Mesendoderm (in vitro differentiated cells): ENCODE measurements around the gene DMD.
A peak's percentile ranks its signal among the peaks of the same experiment; 100 is the strongest.

Experiments used
- DNase-seq: peaks from one replicate; pipeline ENCODE4 v3.0.0; 2013
- H2AK5ac ChIP-seq: 2 replicates; pipeline ENCODE4 v1.6.1; 2013; ENCODE audit warnings: low read length, inconsistent platforms
- H2BK120ac ChIP-seq: 2 replicates; pipeline ENCODE4 v1.6.1; 2013; ENCODE audit warnings: low read depth, mild to moderate bottlenecking, low read length, moderate library complexity, mixed read lengths
- H2BK15ac ChIP-seq: replicated peaks from 2 replicates; pipeline ENCODE4 v1.6.1; 2013; ENCODE audit warnings: low read depth, mild to moderate bottlenecking, moderate library complexity
- H2BK5ac ChIP-seq: 2 replicates; pipeline ENCODE4 v1.6.1; 2013; ENCODE audit warnings: low read length, inconsistent platforms
- H3K18ac ChIP-seq: 2 replicates; pipeline ENCODE4 v1.6.1; 2013; ENCODE audit warnings: mild to moderate bottlenecking, low read length, mixed read lengths
- H3K23ac ChIP-seq: one replicate; pipeline ENCODE4 v1.6.1; 2013; ENCODE audit warnings: low read length
- H3K27ac ChIP-seq: 2 replicates; pipeline ENCODE4 v1.5.1; 2013; ENCODE audit warnings: low read depth, mild to moderate bottlenecking, inconsistent platforms, low read length, moderate library complexity
- H3K27me3 ChIP-seq: 2 replicates; pipeline ENCODE4 v1.6.1; 2013; ENCODE audit warnings: low read length, control low read depth, mild to moderate bottlenecking, inconsistent platforms; ENCODE audit not compliant: insufficient read depth, poor library complexity
- H3K36me3 ChIP-seq: 2 replicates; pipeline ENCODE4 v1.6.1; 2013; ENCODE audit warnings: low read length, inconsistent platforms; ENCODE audit not compliant: control insufficient read depth, insufficient read depth
- H3K4ac ChIP-seq: one replicate; pipeline ENCODE4 v1.6.1; 2013; ENCODE audit warnings: low read depth, mild to moderate bottlenecking, low read length, moderate library complexity
- H3K4me1 ChIP-seq: 2 replicates; pipeline ENCODE4 v1.6.1; 2013; ENCODE audit warnings: low read depth, low read length, inconsistent platforms; ENCODE audit not compliant: control insufficient read depth
- H3K4me2 ChIP-seq: 2 replicates; pipeline ENCODE4 v1.6.1; 2013; ENCODE audit warnings: low read length
- H3K4me3 ChIP-seq: 2 replicates; pipeline ENCODE4 v1.5.1; 2013; ENCODE audit warnings: mild to moderate bottlenecking, low read length
- H3K56ac ChIP-seq: one replicate; pipeline ENCODE4 v1.6.1; 2013; ENCODE audit warnings: low read length
- H3K79me1 ChIP-seq: 2 replicates; pipeline ENCODE4 v1.6.1; 2013; ENCODE audit warnings: low read length, inconsistent platforms
- H3K79me2 ChIP-seq: 2 replicates; pipeline ENCODE4 v1.6.1; 2013; ENCODE audit warnings: mild to moderate bottlenecking, low read length; ENCODE audit not compliant: control insufficient read depth, insufficient read depth
- H3K9ac ChIP-seq: 2 replicates; pipeline ENCODE4 v1.6.1; 2013; ENCODE audit warnings: low read length, inconsistent platforms
- H4K5ac ChIP-seq: one replicate; pipeline ENCODE4 v1.6.1; 2013; ENCODE audit warnings: low read length
- H4K8ac ChIP-seq: one replicate; pipeline ENCODE4 v1.6.1; 2013; ENCODE audit warnings: low read depth, mild to moderate bottlenecking, control low read depth, low read length, moderate library complexity
- WGBS: extraction: QIAGEN DNeasy Blood & Tissue Kit; methylation state at CpG from one replicate; pipeline ENCODE4 v1.1.7; 2013; ENCODE audit warnings: low lambda C conversion rate, missing lambda C conversion rate; ENCODE audit not compliant: insufficient coverage; ENCODE audit errors: extremely low coverage; 5-methylcytosine and 5-hydroxymethylcytosine counted together

The DMD gene

DNA sequence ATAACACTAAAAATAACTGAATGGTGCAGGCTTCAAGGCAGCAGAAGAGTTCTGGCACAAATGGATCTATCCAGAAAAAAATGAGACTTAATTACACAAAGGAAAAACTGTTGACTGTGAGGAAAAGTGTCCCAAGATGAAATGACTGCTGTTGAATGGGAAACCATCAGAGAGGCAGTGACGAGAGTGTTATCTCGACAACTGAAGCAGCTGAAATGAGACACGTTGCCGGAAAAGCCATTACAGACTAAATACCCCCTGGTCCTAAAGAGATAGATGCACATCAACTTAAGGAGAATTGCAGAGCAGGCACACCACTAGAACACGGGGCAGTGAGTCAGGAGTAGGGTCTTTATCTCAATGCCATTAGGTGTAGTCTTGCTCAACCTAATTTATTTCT lies 277.8 kb downstream of the DMD start:
- no peak overlapping the region for H3K56ac ChIP-seq
- no peak overlapping the region for H2BK120ac ChIP-seq
- H3K27ac ChIP-seq, result no peak overlapping the region
- no CpG with 5 or more reads among the region's 5 CpGs for WGBS
- no peaks in the 10 kb centered on the region for H3K4me1 ChIP-seq
- DNase-seq, result peak; percentile 11
- H4K8ac ChIP-seq, result no peak overlapping the region
- no peak overlapping the region for H3K23ac ChIP-seq
- H3K18ac ChIP-seq, result no peak overlapping the region
- H3K79me2 ChIP-seq, result no peaks in the 10 kb centered on the region
- H3K4ac ChIP-seq, result no peak overlapping the region
- H3K79me1 ChIP-seq, result no peaks in the 10 kb centered on the region
- no peaks in the 10 kb centered on the region for H3K27me3 ChIP-seq
- H2BK5ac ChIP-seq, result no peak overlapping the region
- no peak overlapping the region for H3K9ac ChIP-seq
- H3K4me3 ChIP-seq, result no peak overlapping the region
- H4K5ac ChIP-seq, result no peak overlapping the region
- no peak overlapping the region for H2BK15ac ChIP-seq
- no peak overlapping the region for H2AK5ac ChIP-seq
- no peaks in the 10 kb centered on the region for H3K36me3 ChIP-seq
- H3K4me2 ChIP-seq, result no peak overlapping the region

GRCh38 chrX:32929040-32929439 lies 282.3 kb downstream of the DMD start:
- Histone ChIP-seq H2BK5ac (no peak overlapping the region), H3K56ac (no peak overlapping the region), H3K4me1 (no peaks in the 10 kb centered on the region), H3K79me1 (no peaks in the 10 kb centered on the region), H4K5ac (no peak overlapping the region), H3K79me2 (no peaks in the 10 kb centered on the region), H3K9ac (no peak overlapping the region), H4K8ac (no peak overlapping the region), H2BK15ac (no peak overlapping the region), H2BK120ac (no peak overlapping the region), H3K23ac (no peak overlapping the region), H3K4me3 (no peak overlapping the region), H3K4me2 (no peak overlapping the region), H2AK5ac (no peak overlapping the region), H3K27me3 (no peaks in the 10 kb centered on the region), H3K27ac (no peak overlapping the region), H3K4ac (no peak overlapping the region), H3K36me3 (no peaks in the 10 kb centered on the region), H3K18ac (no peak overlapping the region)
- no CpG with 5 or more reads among the region's 4 CpGs for WGBS
- no peak for DNase-seq

- no peaks in the 10 kb centered on the region for H3K36me3 ChIP-seq
- no peak overlapping the region for H3K18ac ChIP-seq
- no peak overlapping the region for H3K4me2 ChIP-seq
- H3K79me1 ChIP-seq, result no peaks in the 10 kb centered on the region
- no peak overlapping the region for H4K8ac ChIP-seq
- H3K79me2 ChIP-seq, result no peaks in the 10 kb centered on the region
- no peak overlapping the region for H3K23ac ChIP-seq
- H3K4me3 ChIP-seq, result no peak overlapping the region
- no peaks in the 10 kb centered on the region for H3K4me1 ChIP-seq
- H3K9ac ChIP-seq, result no peak overlapping the region
- H2BK120ac ChIP-seq, result no peak overlapping the region
- H3K27me3 ChIP-seq, result no peaks in the 10 kb centered on the region
- no peak overlapping the region for H2BK15ac ChIP-seq
- DNase-seq, result no peak
- H3K27ac ChIP-seq, result no peak overlapping the region
- no peak overlapping the region for H3K4ac ChIP-seq
- H2BK5ac ChIP-seq, result no peak overlapping the region
- no peak overlapping the region for H4K5ac ChIP-seq
- H3K56ac ChIP-seq, result no peak overlapping the region
- no CpG with 5 or more reads among the region's 3 CpGs for WGBS
- no peak overlapping the region for H2AK5ac ChIP-seq
Observed at GRCh38 chrX:32896088-32896487, 315.3 kb downstream of the DMD start.

GRCh38 chrX:32894679-32895078 lies 316.7 kb downstream of the DMD start:
- no peak overlapping the region for H3K4ac ChIP-seq
- H3K27me3 ChIP-seq, result no peaks in the 10 kb centered on the region
- H2BK5ac ChIP-seq, result no peak overlapping the region
- H2BK120ac ChIP-seq, result no peak overlapping the region
- H3K79me2 ChIP-seq, result no peaks in the 10 kb centered on the region
- no peak overlapping the region for H2AK5ac ChIP-seq
- H3K4me2 ChIP-seq, result no peak overlapping the region
- no peak overlapping the region for H4K8ac ChIP-seq
- H2BK15ac ChIP-seq, result no peak overlapping the region
- no peaks in the 10 kb centered on the region for H3K36me3 ChIP-seq
- no peak overlapping the region for H3K4me3 ChIP-seq
- H3K9ac ChIP-seq, result no peak overlapping the region
- no peak overlapping the region for H3K18ac ChIP-seq
- H3K56ac ChIP-seq, result no peak overlapping the region
- DNase-seq, result no peak
- H3K79me1 ChIP-seq, result no peaks in the 10 kb centered on the region
- no peak overlapping the region for H3K23ac ChIP-seq
- no CpG with 5 or more reads among the region's 7 CpGs for whole genome bisulfite sequencing
- no peak overlapping the region for H4K5ac ChIP-seq
- H3K27ac ChIP-seq, result no peak overlapping the region
- H3K4me1 ChIP-seq, result no peaks in the 10 kb centered on the region

DNA sequence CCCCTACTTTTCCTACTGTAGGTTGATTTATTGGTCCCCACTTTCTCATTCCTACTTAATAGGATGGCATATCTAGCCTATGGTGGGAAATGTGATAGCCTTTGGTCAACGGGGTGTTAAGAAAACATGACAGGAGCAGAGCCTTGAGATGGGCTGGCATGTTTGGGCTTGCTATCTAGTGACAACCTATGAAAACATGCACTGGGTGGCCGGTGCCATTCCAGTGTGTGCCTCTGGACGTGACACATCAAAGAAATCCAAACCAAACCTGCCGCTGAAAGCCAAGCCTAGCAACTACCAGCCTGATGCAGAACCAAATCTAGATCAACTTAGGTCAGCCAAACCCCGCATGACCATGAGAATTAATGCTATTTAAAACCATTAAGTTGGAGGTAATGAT lies 317.6 kb downstream of the DMD start:
- DNase-seq, result no peak
- Histone ChIP-seq H3K79me1 (no peaks in the 10 kb centered on the region), H3K27ac (no peak overlapping the region)

GRCh38 chrX:32877592-32877991 lies 333.8 kb downstream of the DMD start:
- Histone ChIP-seq H4K8ac (no peak overlapping the region), H3K56ac (no peak overlapping the region), H3K9ac (no peak overlapping the region), H3K4me3 (no peak overlapping the region), H3K36me3 (no peaks in the 10 kb centered on the region), H3K4me1 (no peaks in the 10 kb centered on the region), H3K27me3 (no peaks in the 10 kb centered on the region), H3K79me1 (no peaks in the 10 kb centered on the region), H3K23ac (no peak overlapping the region), H3K4ac (no peak overlapping the region), H2BK15ac (no peak overlapping the region), H3K4me2 (no peak overlapping the region), H3K18ac (no peak overlapping the region), H3K79me2 (no peaks in the 10 kb centered on the region), H3K27ac (no peak overlapping the region), H2BK120ac (no peak overlapping the region), H2BK5ac (no peak overlapping the region), H2AK5ac (no peak overlapping the region), H4K5ac (no peak overlapping the region)
- no CpG with 5 or more reads among the region's 3 CpGs for WGBS
- peak; percentile 63 for DNase-seq

More for the DNA sequence above, 317.6 kb downstream of the DMD start:
- H3K4me1 ChIP-seq, result no peaks in the 10 kb centered on the region
- no peak overlapping the region for H2BK5ac ChIP-seq
- H3K36me3 ChIP-seq, result no peaks in the 10 kb centered on the region
- no peaks in the 10 kb centered on the region for H3K79me2 ChIP-seq
- H4K8ac ChIP-seq, result no peak overlapping the region
- no peak overlapping the region for H3K4me2 ChIP-seq
- no peak overlapping the region for H3K56ac ChIP-seq
- H4K5ac ChIP-seq, result no peak overlapping the region
- H3K4ac ChIP-seq, result no peak overlapping the region
- no peak overlapping the region for H2BK120ac ChIP-seq
- H3K27me3 ChIP-seq, result no peaks in the 10 kb centered on the region
- no peak overlapping the region for H2AK5ac ChIP-seq
- H3K4me3 ChIP-seq, result no peak overlapping the region
- H3K18ac ChIP-seq, result no peak overlapping the region
- H2BK15ac ChIP-seq, result no peak overlapping the region
- no peak overlapping the region for H3K9ac ChIP-seq
- no peak overlapping the region for H3K23ac ChIP-seq
- no CpG with 5 or more reads among the region's 5 CpGs for WGBS
